Measurements from ENCODE around the gene CYTL1.
A peak's percentile ranks its signal among the peaks of the same experiment; 100 is the strongest.
"Not testable (repeated sequence)": the region's sequence is repeated elsewhere in the genome, so short reads cannot be mapped to it uniquely, and the experiment has no call there.

The CYTL1 gene

GRCh38 chr4:5019274-5019673 lies at the start of gene CYTL1:
Gene CYTL1 (minus strand): TSS chr4:5019458. CDS start chr4:5019445, 13 bp downstream.
- no peak for ATAC-seq
- H3K9me3 Mint-ChIP-seq, result no peaks in the 10 kb centered on the region
- no peaks in the 10 kb centered on the region for H3K4me1 Mint-ChIP-seq
- no peak within 1 kb of the TSS for H3K27ac Mint-ChIP-seq
- no peak within 1 kb of the TSS for H3K4me3 Mint-ChIP-seq
- H3K36me3 Mint-ChIP-seq, result no peaks in the 10 kb centered on the region
- DNase-seq (ENCODE audit: low spot score in 2 of 2), result no peak

DNA sequence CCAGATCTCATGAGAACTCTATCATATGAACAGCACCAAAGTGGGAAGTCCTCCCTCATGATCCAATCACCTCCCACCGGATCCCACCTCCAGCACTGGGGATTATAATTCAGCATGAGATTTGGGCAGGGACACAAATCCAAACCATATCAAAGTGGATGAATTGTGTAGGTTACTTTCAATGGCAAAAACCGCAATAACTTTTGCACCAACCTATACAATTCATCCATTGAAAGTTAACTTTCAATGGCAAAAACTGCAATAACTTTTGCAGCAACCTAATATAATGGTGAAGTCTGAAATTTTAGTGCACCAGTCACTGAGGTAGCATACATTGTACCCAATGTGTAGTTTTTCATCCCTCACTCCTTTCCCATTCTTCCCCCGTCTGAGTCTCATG lies 48.6 kb upstream of the CYTL1 start:
- H3K9me3 Mint-ChIP-seq, result peaks cover 4% of the 10 kb centered on the region
- no peaks in the 10 kb centered on the region for H3K4me1 Mint-ChIP-seq
- DNase-seq (ENCODE audit: low spot score in 2 of 2) (no peak), ATAC-seq (no peak)
- no peak overlapping the region for H3K27ac Mint-ChIP-seq
- H3K4me3 Mint-ChIP-seq, result no peak overlapping the region
- no peaks in the 10 kb centered on the region for H3K36me3 Mint-ChIP-seq

- H3K27ac Mint-ChIP-seq; H3K9me3 Mint-ChIP-seq; H3K36me3 Mint-ChIP-seq; ATAC-seq; H3K4me3 Mint-ChIP-seq; H3K4me1 Mint-ChIP-seq; DNase-seq (ENCODE audit: low spot score in 2 of 2): not testable (repeated sequence)
Observed at GRCh38 chr4:5066968-5067367, 47.7 kb upstream of the CYTL1 start.

DNA sequence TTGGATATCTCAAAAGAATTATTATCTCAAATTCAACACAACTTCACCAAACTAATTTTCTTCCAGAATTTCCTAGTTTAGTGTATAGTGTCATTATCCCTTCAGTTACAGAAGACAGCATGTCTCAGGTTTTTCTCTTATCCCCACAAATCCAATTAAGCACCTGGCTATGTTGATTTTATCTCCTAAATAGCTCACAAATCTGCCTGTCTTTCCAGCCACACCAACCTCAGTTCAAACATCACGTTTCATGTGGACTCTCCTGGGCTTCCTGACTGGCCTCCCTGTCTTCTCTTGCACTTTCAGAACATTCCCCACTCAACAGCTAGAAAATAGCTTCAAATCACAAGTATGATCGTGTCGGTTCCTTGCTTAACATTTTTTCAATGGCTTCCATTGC lies 46.8 kb upstream of the CYTL1 start:
- H3K9me3 Mint-ChIP-seq, result peaks cover 5% of the 10 kb centered on the region
- DNase-seq (ENCODE audit: low spot score in 2 of 2) (no peak), ATAC-seq (no peak)
- H3K4me1 Mint-ChIP-seq, result no peaks in the 10 kb centered on the region
- H3K36me3 Mint-ChIP-seq, result no peaks in the 10 kb centered on the region
- H3K27ac Mint-ChIP-seq, result no peak overlapping the region
- no peak overlapping the region for H3K4me3 Mint-ChIP-seq

- no peak for ATAC-seq
- H3K27ac Mint-ChIP-seq, result no peak overlapping the region
- DNase-seq (ENCODE audit: low spot score in 2 of 2), result no peak
- H3K4me1 Mint-ChIP-seq, result peaks cover 10% of the 10 kb centered on the region
- H3K9me3 Mint-ChIP-seq, result no peaks in the 10 kb centered on the region
- H3K36me3 Mint-ChIP-seq, result no peaks in the 10 kb centered on the region
- H3K4me3 Mint-ChIP-seq, result no peak overlapping the region
Observed at GRCh38 chr4:5055411-5055810, 36.2 kb upstream of the CYTL1 start.

DNA sequence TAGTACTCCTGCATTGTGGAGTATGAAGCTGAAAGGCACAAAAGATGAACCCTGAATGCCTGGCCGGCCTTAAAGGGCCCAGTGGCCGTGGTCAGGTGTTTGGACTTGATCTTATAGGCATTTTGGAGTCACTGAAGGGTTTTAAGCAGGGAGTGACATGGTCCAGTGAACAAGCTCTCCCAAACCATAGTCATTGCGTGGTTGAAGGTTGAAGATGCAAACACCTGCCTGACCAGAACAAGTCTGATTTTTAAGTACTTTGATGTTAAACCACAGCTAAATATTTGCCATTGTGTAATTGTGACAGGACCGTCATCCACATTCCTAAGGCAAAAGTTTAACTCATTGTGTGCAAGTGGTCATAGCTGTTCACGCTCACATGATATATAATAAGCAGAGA lies 35.3 kb upstream of the CYTL1 start:
- no peak overlapping the region for H3K4me3 Mint-ChIP-seq
- H3K27ac Mint-ChIP-seq, result no peak overlapping the region
- no peaks in the 10 kb centered on the region for H3K9me3 Mint-ChIP-seq
- no peaks in the 10 kb centered on the region for H3K36me3 Mint-ChIP-seq
- DNase-seq (ENCODE audit: low spot score in 2 of 2) (no peak), ATAC-seq (no peak)
- H3K4me1 Mint-ChIP-seq, result peaks cover 12% of the 10 kb centered on the region

DNA sequence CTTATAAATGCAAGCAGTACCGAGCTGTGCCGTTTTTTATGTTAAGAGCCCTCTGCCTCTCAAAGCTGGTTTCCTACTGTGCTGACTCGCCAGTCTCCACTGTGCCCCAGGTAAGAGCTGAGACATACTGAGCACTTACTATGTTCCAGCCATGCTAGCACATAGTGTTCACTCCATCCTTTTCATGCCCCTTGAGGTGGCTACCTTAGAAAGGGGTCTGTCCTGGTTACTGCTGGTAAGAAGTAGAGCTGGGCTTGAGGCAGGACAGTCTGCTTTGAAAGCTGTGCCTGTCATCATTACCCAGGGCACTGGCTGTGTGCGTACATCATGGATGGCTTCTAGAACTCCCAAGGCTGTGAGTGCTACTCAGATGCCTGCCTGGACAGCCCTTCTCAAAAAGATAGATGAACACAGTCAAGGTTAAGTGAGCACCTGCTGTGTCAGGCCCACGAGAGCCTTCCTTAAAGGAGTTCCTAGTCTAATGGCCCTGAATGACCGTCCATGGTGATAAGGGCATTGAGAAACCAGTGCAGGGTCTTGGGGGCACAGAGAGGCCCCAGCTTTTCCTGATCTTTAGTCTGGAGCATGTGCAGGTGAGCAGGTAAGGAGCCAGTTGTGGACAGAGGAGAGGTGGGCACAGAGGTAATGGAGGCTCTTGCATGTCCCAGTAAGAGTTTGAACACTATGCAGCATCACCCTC lies 33.6 kb upstream of the CYTL1 start:
- ATAC-seq (no peak), DNase-seq (ENCODE audit: low spot score in 2 of 2) (no peak)
- Mint-ChIP-seq H3K36me3 (peaks cover 6% of the 10 kb centered on the region), H3K9me3 (no peaks in the 10 kb centered on the region), H3K4me3 (no peak overlapping the region), H3K27ac (no peak overlapping the region), H3K4me1 (peaks cover 12% of the 10 kb centered on the region)

- H3K36me3 Mint-ChIP-seq, result peaks cover 6% of the 10 kb centered on the region
- DNase-seq (ENCODE audit: low spot score in 2 of 2) (no peak), ATAC-seq (no peak)
- no peak overlapping the region for H3K27ac Mint-ChIP-seq
- H3K4me3 Mint-ChIP-seq, result no peak overlapping the region
- no peaks in the 10 kb centered on the region for H3K9me3 Mint-ChIP-seq
- peaks cover 12% of the 10 kb centered on the region for H3K4me1 Mint-ChIP-seq
Observed at GRCh38 chr4:5052204-5052702, 33.0 kb upstream of the CYTL1 start.

GRCh38 chr4:5051278-5052203 lies 32.3 kb upstream of the CYTL1 start, which contains the start of gene STK32B:
Gene STK32B (plus strand): TSS chr4:5051480.
- Mint-ChIP-seq H3K9me3 (no peaks in the 10 kb centered on the region), H3K27ac (no peak within 1 kb of the TSS), H3K4me3 (peak within 1 kb of the TSS; percentile 56), H3K4me1 (peaks cover 12% of the 10 kb centered on the region), H3K36me3 (peaks cover 6% of the 10 kb centered on the region)
- ATAC-seq (peak; percentile 46), DNase-seq (ENCODE audit: low spot score in 2 of 2) (no peak)

- DNase-seq (ENCODE audit: low spot score in 2 of 2) (no peak), ATAC-seq (peak; percentile 49)
- Mint-ChIP-seq H3K4me3 (peak overlapping the region; percentile 56), H3K27ac (no peak overlapping the region), H3K4me1 (peaks cover 12% of the 10 kb centered on the region), H3K9me3 (no peaks in the 10 kb centered on the region), H3K36me3 (peaks cover 6% of the 10 kb centered on the region)
Observed at GRCh38 chr4:5050520-5051277, 31.4 kb upstream of the CYTL1 start.

GRCh38 chr4:5048721-5049120 lies 29.5 kb upstream of the CYTL1 start:
- DNase-seq (ENCODE audit: low spot score in 2 of 2), result no peak
- H3K9me3 Mint-ChIP-seq, result no peaks in the 10 kb centered on the region
- H3K4me3 Mint-ChIP-seq, result no peak overlapping the region
- H3K36me3 Mint-ChIP-seq, result peaks cover 6% of the 10 kb centered on the region
- H3K4me1 Mint-ChIP-seq, result peaks cover 17% of the 10 kb centered on the region
- ATAC-seq, result no peak
- no peak overlapping the region for H3K27ac Mint-ChIP-seq

- DNase-seq (ENCODE audit: low spot score in 2 of 2) (no peak), ATAC-seq (no peak)
- H3K9me3 Mint-ChIP-seq, result no peaks in the 10 kb centered on the region
- peaks cover 6% of the 10 kb centered on the region for H3K36me3 Mint-ChIP-seq
- H3K4me3 Mint-ChIP-seq, result no peak overlapping the region
- no peak overlapping the region for H3K27ac Mint-ChIP-seq
- peaks cover 5% of the 10 kb centered on the region for H3K4me1 Mint-ChIP-seq
Observed at GRCh38 chr4:5045097-5045496, 25.8 kb upstream of the CYTL1 start.

DNA sequence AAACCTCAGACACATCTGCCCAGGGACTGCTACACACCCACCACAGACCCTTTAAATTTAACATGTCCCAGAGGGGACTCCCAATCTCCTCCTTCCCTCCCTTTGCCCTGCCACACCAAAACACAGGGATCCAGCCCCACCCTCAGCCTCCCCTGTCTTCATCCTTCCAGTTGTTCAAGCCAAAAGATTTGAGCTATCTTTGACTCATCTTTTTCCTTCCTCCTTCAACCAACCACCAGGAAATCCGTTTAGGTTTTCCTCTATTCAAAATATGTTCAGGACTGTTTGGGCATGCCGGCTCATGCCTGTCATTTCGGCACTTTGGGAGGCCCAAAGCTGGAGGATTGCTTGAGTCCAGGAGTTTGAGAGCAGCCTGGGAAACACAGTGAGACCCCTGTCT lies 25.1 kb upstream of the CYTL1 start:
- peaks cover 6% of the 10 kb centered on the region for H3K36me3 Mint-ChIP-seq
- no peaks in the 10 kb centered on the region for H3K9me3 Mint-ChIP-seq
- no peak overlapping the region for H3K4me3 Mint-ChIP-seq
- H3K4me1 Mint-ChIP-seq, result peaks cover 5% of the 10 kb centered on the region
- DNase-seq (ENCODE audit: low spot score in 2 of 2), result no peak
- no peak overlapping the region for H3K27ac Mint-ChIP-seq
- ATAC-seq, result no peak

- no peak overlapping the region for H3K4me3 Mint-ChIP-seq
- H3K36me3 Mint-ChIP-seq, result no peaks in the 10 kb centered on the region
- DNase-seq (ENCODE audit: low spot score in 2 of 2), result no peak
- peaks cover 5% of the 10 kb centered on the region for H3K4me1 Mint-ChIP-seq
- no peaks in the 10 kb centered on the region for H3K9me3 Mint-ChIP-seq
- no peak for ATAC-seq
- no peak overlapping the region for H3K27ac Mint-ChIP-seq
Observed at GRCh38 chr4:5043579-5043978, 24.3 kb upstream of the CYTL1 start.

DNA sequence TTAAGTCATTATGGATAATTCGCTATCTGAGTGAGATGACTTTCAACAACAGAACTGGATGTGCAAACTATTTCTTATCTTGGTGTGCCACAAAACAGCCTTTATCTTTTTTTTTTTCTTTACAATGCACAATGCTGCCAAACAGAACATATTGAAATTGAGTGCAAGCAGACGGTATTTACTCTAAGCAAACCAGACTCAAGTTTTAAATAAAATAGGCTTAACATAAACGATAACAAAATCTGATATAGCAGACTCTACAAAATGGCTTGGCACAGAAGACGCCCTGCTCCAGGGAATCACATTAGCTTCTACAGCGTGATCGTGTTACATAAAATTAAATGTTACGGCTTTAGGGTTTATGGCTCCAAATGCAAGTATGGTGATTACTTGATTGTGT lies 22.4 kb upstream of the CYTL1 start:
- no peak overlapping the region for H3K4me3 Mint-ChIP-seq
- ATAC-seq, result no peak
- no peaks in the 10 kb centered on the region for H3K9me3 Mint-ChIP-seq
- H3K27ac Mint-ChIP-seq, result no peak overlapping the region
- H3K36me3 Mint-ChIP-seq, result no peaks in the 10 kb centered on the region
- H3K4me1 Mint-ChIP-seq, result peaks cover 5% of the 10 kb centered on the region
- DNase-seq (ENCODE audit: low spot score in 2 of 2), result no peak

Data from stimulated activated effector memory CD8-positive, alpha-beta T cell treated with anti-CD3 and anti-CD28 coated beads, Interleukin-12 subunit alpha, Interleukin-12 subunit beta, amount 100 ng/mL, for 72 hours (primary cell).